ENCODE data around the gene PALS2.

- TF ChIP-seq TAF1 (IDR thresholded peaks at IDR 0.05; ENCODE audit: borderline replicate concordance, insufficient read depth, low read length), result no peak
- TF ChIP-seq POLR2AphosphoS5 (IDR thresholded peaks at IDR 0.05; ENCODE audit: low read depth, low read length), result no peak
- TF ChIP-seq REST (IDR thresholded peaks at IDR 0.05; ENCODE audit: insufficient read depth in 1 of 2, low read depth in 2 of 2, low read length in 2 of 2), result no peak
- TF ChIP-seq SIN3A (IDR thresholded peaks at IDR 0.05; ENCODE audit: borderline replicate concordance, insufficient read depth, low read length), result no peak
- no peak for TF ChIP-seq FOXP2 (optimal IDR thresholded peaks at IDR 0.05; ENCODE audit: borderline replicate concordance, extremely low read depth, extremely low read length, insufficient read depth)
These were observed 17.5 kb upstream of the PALS2 start for GRCh38 chr7:24555719-24556118.
